K562 (cell line): ENCODE results near the gene RASSF7. TPM values are rescaled to one million over a fixed set of nuclear protein-coding genes. Genes with fewer than 3 reads are reported as not detected.
A peak's percentile ranks its signal among the peaks of the same experiment; 100 is the strongest.

Source experiments
- ATF1 ChIP-seq, 2 experiments: fragments of 450-650 bp in 1 of 2; IDR thresholded peaks; 2 replicates each; pipeline ENCODE4 v1.6.1; 2016; ENCODE audit warnings: missing compliant biosample characterization in 1 of 2, missing genetic modification characterization in 1 of 2
- GTF2F1 ChIP-seq: IDR thresholded peaks from 2 replicates; pipeline ENCODE4 v1.6.1; 2011; ENCODE audit warnings: low read depth, low read length, improper control_type of control experiment
- HDAC2 ChIP-seq: fragments of 450-650 bp; IDR thresholded peaks from 2 replicates; pipeline ENCODE4 v1.6.1; 2016; ENCODE audit warnings: mild to moderate bottlenecking
- HDAC6 ChIP-seq: IDR thresholded peaks from 2 replicates; pipeline ENCODE4 v1.6.1; 2012; ENCODE audit warnings: low read depth, mild to moderate bottlenecking, control low read depth, inconsistent platforms, low read length, moderate library complexity
- MAZ ChIP-seq, 2 experiments: fragments of 450-650 bp in 1 of 2; sonication (generic) in 1 of 2; formaldehyde crosslinking; IDR thresholded peaks in 1 of 2; conservative IDR thresholded peaks in 1 of 2; 2 replicates each; pipeline versions ENCODE4 v1.4.0 to v1.5.0; 2020; ENCODE audit warnings: mild to moderate bottlenecking in 1 of 2, missing genetic modification reagents in 1 of 2
- RBM14 ChIP-seq: fragments of 200-400 bp; formaldehyde crosslinking; IDR thresholded peaks from 2 replicates; pipeline ENCODE4 v1.6.1; 2018; ENCODE audit warnings: low read depth, mild to moderate bottlenecking, low read length, moderate library complexity, borderline replicate concordance; ENCODE audit not compliant: insufficient read depth
- RFX1 ChIP-seq: fragments of 450-650 bp; IDR thresholded peaks from 2 replicates; pipeline ENCODE4 v1.6.1; 2016; ENCODE audit warnings: mild to moderate bottlenecking, moderate library complexity
- RNF2 ChIP-seq: sonication (generic); IDR thresholded peaks from 2 replicates; pipeline ENCODE4 v1.6.1; 2016
- STAG1 ChIP-seq: sonication (generic); formaldehyde crosslinking; IDR thresholded peaks from 2 replicates; pipeline ENCODE4 v1.5.0; 2020; ENCODE audit warnings: missing genetic modification reagents, borderline replicate concordance
- SUPT5H ChIP-seq: fragments of 450-650 bp; IDR thresholded peaks from 2 replicates; pipeline ENCODE4 v1.6.1; 2016
- TRIM28 ChIP-seq: fragments of 450-650 bp; IDR thresholded peaks from 2 replicates; pipeline ENCODE4 v1.6.1; 2017
- ZNF274 ChIP-seq: IDR thresholded peaks from 2 replicates; pipeline ENCODE4 v1.6.1; 2011; ENCODE audit warnings: low read depth, mild to moderate bottlenecking, low read length, moderate library complexity, borderline replicate concordance
- ZNF354B ChIP-seq: fragments of 250-450 bp; sonication (Bioruptor Pico); IDR thresholded peaks from 2 replicates; pipeline ENCODE4 v1.4.0; 2020
- ZNF584 ChIP-seq: fragments of 200-800 bp; sonication (Bioruptor generic); IDR thresholded peaks from 2 replicates; pipeline ENCODE4 v1.6.1; 2016; ENCODE audit warnings: low read depth, mild to moderate bottlenecking, missing genetic modification characterization, missing compliant biosample characterization
- polyA plus RNA-seq, 8 experiments: library from polyadenylated mRNA; depleted of rRNA in 4 of 8; stranded (reverse) in 5 of 8; unstranded in 3 of 8; fragments of >200 nt; fragmentation: Nextera tagmentation in 2 of 8; fragmentation: Illumina TruSeq in 1 of 8; extraction: Ambion mirVana in 2 of 8; extraction: Trizol in 1 of 8; gene quantifications; 2 replicates each; pipeline versions ENCODE4 v1.2.1 to v1.2.3, GENCODE V29; 2011 to 2014; ENCODE audit warnings: inconsistent platforms in 1 of 8, missing spikeins in 1 of 8
- total RNA-seq, 7 experiments: library from RNA; depleted of rRNA in 6 of 7; stranded (reverse); fragments of >200 nt in 6 of 7; fragmentation: Illumina TruSeq in 2 of 7; extraction: Trizol in 2 of 7; gene quantifications; 2 replicates each; pipeline versions ENCODE4 v1.2.1 to v1.2.3, GENCODE V29; 2011 to 2021; ENCODE audit warnings: low replicate concordance in 1 of 7
- TF ChIP-seq, protein P1 (sequence below): fragments of 200-800 bp; sonication (Bioruptor generic); IDR thresholded peaks from 2 replicates; pipeline ENCODE4 v1.6.1; 2017; ENCODE audit warnings: missing genetic modification characterization, missing compliant biosample characterization
- TF ChIP-seq, protein P2 (sequence below): fragments of 250-450 bp; sonication (Bioruptor Pico); IDR thresholded peaks from 2 replicates; pipeline ENCODE4 v1.5.0; 2022; ENCODE audit warnings: mild to moderate bottlenecking
- TF ChIP-seq, protein P3 (sequence below): sonication (generic); formaldehyde crosslinking; IDR thresholded peaks from 2 replicates; pipeline ENCODE4 v1.8.0; 2022; ENCODE audit warnings: mild to moderate bottlenecking, missing genetic modification reagents, borderline replicate concordance
- TF ChIP-seq, protein P4 (sequence below): sonication (generic); formaldehyde crosslinking; IDR thresholded peaks from 2 replicates; pipeline ENCODE4 v1.8.1; 2023; ENCODE audit warnings: mild to moderate bottlenecking, missing genetic modification reagents
- TF ChIP-seq, protein P5 (sequence below): sonication (generic); formaldehyde crosslinking; IDR thresholded peaks from 2 replicates; pipeline ENCODE4 v1.8.1; 2023; ENCODE audit warnings: mild to moderate bottlenecking, missing genetic modification reagents

Gene RASSF7
- total and polyA plus RNA-seq, 9 of the 15 experiments (the other 6 are each of a cell fraction or from before 2014, with no cell fraction given), result 0.41 to 45.2 (median 18.6) TPM

DNA sequence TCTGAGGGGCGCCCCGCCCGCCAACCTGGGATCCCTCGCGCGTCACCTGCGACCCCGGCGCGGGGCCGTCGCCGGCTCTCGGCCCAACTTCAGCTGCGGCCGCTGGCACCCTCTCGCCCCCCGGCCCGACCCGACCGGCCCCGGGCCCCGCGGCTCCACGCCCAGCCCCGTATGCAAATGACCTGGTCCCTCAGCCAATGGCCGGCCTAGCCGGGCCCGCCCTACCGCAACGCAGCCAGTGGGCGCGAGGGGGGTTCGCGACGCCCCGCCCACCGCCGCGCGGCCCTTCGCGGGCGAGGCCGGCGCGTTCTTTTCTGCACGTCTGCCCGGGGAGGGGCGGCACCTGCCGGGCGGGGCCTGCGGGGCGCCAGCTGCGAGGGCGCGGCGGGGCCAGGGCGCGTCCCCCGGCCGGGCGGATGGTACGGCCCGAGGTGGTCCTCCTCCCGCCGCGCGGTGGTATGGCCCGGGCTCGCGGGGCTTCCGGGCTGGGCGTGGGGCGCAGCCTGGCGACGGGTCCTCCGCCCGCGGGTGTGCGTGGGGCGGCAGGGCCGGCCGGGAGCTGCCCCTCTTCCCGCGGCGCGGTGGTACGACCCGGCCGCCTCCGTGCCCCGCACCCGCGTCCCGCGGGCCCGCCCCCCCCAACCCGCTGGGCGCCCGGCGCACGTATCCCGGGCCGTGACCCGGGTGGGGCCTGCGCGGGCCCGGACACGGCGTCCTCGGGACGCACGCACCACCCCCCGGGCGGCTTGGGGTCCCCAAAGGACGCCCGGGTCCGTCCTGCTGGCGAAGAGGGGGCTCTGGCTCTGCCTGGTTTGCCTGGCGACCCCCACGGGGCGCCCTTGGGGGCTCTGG, 7.8 kb downstream of the RASSF7 start (continued):
- TF ChIP-seq, protein P1, sequence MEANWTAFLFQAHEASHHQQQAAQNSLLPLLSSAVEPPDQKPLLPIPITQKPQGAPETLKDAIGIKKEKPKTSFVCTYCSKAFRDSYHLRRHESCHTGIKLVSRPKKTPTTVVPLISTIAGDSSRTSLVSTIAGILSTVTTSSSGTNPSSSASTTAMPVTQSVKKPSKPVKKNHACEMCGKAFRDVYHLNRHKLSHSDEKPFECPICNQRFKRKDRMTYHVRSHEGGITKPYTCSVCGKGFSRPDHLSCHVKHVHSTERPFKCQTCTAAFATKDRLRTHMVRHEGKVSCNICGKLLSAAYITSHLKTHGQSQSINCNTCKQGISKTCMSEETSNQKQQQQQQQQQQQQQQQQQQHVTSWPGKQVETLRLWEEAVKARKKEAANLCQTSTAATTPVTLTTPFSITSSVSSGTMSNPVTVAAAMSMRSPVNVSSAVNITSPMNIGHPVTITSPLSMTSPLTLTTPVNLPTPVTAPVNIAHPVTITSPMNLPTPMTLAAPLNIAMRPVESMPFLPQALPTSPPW, result peak; percentile 95
- TF ChIP-seq HDAC2, result no peak
- no peak for TF ChIP-seq ZNF274
- no peak for TF ChIP-seq ZNF354B
- no peak for TF ChIP-seq SUPT5H
- TF ChIP-seq RNF2, result no peak
- peak; percentile 36; the same call in 1 of the 2 replicates for TF ChIP-seq ATF1 (CRISPR knock-in tag; IDR thresholded peaks at IDR 0.05)
- no peak for TF ChIP-seq ATF1 (tag; IDR thresholded peaks at IDR 0.05)
- no peak for TF ChIP-seq TRIM28
- TF ChIP-seq ZNF584, result no peak
- no peak for TF ChIP-seq RFX1
- TF ChIP-seq, protein P2, sequence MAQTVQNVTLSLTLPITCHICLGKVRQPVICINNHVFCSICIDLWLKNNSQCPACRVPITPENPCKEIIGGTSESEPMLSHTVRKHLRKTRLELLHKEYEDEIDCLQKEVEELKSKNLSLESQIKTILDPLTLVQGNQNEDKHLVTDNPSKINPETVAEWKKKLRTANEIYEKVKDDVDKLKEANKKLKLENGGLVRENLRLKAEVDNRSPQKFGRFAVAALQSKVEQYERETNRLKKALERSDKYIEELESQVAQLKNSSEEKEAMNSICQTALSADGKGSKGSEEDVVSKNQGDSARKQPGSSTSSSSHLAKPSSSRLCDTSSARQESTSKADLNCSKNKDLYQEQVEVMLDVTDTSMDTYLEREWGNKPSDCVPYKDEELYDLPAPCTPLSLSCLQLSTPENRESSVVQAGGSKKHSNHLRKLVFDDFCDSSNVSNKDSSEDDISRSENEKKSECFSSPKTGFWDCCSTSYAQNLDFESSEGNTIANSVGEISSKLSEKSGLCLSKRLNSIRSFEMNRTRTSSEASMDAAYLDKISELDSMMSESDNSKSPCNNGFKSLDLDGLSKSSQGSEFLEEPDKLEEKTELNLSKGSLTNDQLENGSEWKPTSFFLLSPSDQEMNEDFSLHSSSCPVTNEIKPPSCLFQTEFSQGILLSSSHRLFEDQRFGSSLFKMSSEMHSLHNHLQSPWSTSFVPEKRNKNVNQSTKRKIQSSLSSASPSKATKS, result no peak
- TF ChIP-seq, protein P3, sequence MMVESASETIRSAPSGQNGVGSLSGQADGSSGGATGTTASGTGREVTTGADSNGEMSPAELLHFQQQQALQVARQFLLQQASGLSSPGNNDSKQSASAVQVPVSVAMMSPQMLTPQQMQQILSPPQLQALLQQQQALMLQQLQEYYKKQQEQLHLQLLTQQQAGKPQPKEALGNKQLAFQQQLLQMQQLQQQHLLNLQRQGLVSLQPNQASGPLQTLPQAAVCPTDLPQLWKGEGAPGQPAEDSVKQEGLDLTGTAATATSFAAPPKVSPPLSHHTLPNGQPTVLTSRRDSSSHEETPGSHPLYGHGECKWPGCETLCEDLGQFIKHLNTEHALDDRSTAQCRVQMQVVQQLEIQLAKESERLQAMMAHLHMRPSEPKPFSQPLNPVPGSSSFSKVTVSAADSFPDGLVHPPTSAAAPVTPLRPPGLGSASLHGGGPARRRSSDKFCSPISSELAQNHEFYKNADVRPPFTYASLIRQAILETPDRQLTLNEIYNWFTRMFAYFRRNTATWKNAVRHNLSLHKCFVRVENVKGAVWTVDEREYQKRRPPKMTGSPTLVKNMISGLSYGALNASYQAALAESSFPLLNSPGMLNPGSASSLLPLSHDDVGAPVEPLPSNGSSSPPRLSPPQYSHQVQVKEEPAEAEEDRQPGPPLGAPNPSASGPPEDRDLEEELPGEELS (CRISPR knock-in tag), result no peak
- TF ChIP-seq MAZ (CRISPR knock-in tag; conservative IDR thresholded peaks at IDR 0.05 in 1 of 2, IDR thresholded peaks at IDR 0.05 in 1 of 2), result peak in 1 of 2 experiments; percentile 88; a peak in 3 of 4 replicates
- TF ChIP-seq GTF2F1, result no peak
- TF ChIP-seq STAG1 (CRISPR knock-in tag), result no peak
- TF ChIP-seq, protein P4, sequence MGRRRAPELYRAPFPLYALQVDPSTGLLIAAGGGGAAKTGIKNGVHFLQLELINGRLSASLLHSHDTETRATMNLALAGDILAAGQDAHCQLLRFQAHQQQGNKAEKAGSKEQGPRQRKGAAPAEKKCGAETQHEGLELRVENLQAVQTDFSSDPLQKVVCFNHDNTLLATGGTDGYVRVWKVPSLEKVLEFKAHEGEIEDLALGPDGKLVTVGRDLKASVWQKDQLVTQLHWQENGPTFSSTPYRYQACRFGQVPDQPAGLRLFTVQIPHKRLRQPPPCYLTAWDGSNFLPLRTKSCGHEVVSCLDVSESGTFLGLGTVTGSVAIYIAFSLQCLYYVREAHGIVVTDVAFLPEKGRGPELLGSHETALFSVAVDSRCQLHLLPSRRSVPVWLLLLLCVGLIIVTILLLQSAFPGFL, result no peak
- no peak for TF ChIP-seq HDAC6
- TF ChIP-seq, protein P5, sequence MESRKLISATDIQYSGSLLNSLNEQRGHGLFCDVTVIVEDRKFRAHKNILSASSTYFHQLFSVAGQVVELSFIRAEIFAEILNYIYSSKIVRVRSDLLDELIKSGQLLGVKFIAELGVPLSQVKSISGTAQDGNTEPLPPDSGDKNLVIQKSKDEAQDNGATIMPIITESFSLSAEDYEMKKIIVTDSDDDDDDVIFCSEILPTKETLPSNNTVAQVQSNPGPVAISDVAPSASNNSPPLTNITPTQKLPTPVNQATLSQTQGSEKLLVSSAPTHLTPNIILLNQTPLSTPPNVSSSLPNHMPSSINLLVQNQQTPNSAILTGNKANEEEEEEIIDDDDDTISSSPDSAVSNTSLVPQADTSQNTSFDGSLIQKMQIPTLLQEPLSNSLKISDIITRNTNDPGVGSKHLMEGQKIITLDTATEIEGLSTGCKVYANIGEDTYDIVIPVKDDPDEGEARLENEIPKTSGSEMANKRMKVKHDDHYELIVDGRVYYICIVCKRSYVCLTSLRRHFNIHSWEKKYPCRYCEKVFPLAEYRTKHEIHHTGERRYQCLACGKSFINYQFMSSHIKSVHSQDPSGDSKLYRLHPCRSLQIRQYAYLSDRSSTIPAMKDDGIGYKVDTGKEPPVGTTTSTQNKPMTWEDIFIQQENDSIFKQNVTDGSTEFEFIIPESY (CRISPR knock-in tag), result no peak
- no peak for TF ChIP-seq RBM14
